A204.1 (cell line): ENCODE measurements around the gene OTOP3.
A peak's percentile ranks its signal among the peaks of the same experiment; 100 is the strongest.
"Not testable (repeated sequence)": the region's sequence is repeated elsewhere in the genome, so short reads cannot be mapped to it uniquely, and the experiment has no call there.

Experiments
- FAIRE-seq: peaks from 2 replicates; lab custom pipeline; 2012; peaks lifted over from hg19 to GRCh38; lab: Jason Lieb, UNC

Gene OTOP3

DNA sequence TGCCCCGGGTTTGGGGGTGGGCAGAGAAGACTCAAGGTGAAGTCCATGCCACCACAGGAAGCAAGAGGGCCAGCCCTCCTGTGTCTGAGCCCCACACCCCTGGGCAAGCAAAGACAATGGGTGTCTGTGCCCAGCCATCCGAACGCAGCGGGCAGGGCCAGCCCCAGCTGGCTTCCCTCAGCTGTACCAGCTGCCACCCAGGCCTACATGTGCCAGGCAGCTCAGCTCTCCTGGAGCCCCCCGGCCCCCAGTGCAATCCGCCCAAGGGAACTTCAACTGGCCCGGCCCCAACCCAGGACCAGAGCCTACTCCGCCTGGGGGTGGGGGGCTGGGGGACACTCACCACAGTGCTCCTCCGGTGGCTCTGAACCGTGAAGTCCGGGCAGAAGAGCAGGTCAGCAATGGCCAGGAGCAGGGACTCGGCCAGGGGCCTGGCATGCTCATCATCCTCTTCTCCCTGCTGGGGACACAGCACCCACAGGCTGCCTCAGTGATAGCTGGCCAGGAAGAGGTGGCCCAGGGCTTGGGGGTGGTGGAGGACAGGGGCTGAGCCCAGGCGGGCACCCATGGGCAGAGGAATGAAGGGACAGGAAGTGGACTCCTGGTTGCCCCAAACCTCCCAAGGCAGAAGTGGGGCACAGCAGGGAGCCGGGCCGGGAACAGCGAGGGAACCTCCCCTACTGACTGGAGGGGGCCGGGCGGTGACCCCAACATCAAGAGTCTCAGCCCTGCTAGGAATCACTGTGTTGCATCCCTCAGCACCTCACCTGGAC, 27.1 kb downstream of the OTOP3 start:
- FAIRE-seq, result no peak

DNA sequence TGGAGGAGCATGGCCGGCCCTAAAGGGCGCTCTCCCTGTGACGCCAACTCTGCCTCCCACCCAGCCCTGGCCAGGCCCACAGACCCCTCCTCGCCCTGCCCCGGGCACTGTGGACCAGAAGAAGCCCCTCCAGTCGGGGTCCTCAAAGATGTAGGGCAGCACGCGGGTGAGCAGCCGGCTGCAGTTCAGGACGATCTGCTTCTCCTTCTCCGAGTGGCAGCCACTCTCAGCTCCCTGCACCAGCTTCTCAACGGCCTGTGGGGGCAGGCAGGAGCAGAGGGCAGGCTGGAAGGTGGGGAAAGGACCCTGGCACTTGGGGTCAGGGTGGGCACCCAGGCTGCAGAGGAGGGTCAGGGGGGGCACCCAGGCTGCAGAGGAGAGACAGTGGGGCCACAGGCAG, 28.0 kb downstream of the OTOP3 start:
- FAIRE-seq, result no peak

DNA sequence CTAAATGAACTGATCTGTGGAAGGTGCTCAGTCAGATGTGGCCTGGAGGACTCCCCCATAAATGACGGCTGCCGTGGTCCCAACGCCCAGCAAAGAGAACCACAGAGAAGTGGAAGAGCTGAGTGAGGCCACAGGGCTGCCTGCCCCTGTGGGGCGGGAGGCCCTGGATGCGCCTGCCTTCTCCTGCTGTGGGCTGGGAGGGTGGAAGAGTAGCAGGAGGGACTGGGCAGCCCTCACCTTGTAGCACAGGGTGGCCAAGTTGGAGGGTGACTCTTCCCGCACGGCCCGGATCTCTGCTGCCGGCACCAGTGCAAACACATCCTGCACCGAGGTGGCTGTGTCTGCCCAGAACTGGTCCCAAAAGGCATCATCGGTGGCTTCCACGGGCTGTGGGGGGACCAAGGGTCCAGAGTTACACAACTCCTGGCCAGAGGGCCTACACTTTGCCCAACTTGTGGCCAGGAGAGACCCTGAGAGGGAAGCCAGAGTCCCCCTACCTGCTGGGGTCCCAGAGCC, 28.6 kb downstream of the OTOP3 start:
- no peak for FAIRE-seq

DNA sequence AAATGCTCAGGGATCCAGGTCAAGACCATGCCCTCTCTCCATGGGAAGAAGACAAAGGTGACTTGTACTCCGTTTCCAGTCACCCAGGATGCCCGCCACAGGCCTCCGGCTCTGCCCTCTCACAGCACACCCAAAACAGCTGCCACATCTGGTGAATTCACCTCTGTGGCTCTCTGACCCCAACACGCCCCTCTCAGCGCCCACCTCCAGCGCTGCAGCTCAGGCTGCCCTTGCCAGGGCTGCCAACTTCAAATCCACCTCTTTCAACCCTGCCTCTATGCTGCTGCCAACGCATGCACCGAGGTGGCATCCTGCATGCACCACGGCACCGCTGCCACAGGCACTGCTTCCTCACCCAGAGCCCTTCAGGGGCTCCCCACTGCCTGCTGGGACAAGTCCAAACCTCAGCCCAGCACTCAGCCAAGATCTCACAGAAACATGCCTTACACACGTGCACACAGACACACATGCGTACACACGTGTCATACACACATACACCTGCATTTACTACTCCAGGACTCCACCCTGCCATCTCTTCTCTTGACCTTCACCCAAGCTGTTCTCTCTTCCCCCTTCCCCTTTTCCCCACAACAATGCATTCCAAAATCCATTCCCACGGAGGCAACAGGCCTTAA, 29.4 kb downstream of the OTOP3 start:
- no peak for FAIRE-seq

DNA sequence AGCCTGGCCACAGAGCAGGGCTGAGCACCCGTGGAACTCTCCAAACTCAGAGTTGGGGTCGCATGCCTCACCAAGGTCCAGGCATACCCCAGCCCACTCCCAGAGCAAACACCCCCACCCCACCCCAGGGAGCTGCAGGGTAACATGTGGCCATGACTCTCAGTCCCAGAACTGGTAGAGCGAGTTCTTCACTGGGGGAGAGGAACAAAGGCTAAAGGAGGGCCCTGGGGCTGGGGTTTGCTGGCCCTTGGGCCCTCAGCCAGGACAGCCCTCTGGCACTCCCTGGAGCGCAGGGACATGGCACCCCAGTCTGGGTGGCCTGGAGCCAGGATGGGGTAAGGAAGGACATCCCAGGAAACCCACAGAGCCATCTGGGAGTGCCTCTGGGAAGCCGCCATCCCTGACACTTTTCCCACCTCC, 32.7 kb downstream of the OTOP3 start:
- FAIRE-seq, result no peak

DNA sequence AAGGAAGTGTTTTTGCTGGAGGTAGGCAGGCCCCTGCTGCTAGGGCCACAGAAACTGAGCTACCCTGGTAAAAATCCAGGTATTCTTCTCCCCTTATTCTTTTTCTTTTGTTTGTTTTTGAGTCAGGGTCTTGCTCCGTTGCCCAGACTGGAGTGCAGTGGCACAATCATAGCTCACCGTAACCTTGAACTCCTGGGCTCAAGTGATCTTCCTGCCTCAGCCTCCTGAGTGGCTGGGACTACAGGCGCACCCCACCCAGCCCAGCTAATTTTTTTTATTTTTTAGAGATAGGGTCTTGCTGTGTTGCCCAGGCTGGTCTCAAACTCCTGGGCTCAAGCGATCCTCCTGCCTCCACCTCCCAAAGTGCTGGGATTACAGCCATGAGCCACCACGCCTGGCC, 33.8 kb downstream of the OTOP3 start:
- FAIRE-seq, result not testable (repeated sequence)

DNA sequence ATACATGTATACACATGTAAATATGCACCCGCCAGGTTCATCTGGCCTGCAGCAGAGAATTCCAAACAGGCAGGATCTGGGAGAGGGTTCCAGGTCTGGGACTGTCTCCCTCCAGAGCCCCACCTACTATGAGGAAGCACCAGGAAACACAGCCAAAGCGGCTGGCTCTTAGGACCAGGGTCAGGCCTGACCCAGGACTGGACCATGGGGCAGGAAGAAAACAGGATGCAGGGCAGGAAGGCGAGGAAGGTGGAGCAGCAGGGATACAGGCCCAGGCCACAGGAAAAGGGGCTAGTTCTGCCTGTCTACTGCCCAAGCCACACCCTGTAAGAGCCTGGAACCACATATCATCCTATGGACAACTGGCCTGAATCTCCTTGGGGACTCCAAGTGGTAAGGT, 34.7 kb downstream of the OTOP3 start:
- FAIRE-seq, result no peak

DNA sequence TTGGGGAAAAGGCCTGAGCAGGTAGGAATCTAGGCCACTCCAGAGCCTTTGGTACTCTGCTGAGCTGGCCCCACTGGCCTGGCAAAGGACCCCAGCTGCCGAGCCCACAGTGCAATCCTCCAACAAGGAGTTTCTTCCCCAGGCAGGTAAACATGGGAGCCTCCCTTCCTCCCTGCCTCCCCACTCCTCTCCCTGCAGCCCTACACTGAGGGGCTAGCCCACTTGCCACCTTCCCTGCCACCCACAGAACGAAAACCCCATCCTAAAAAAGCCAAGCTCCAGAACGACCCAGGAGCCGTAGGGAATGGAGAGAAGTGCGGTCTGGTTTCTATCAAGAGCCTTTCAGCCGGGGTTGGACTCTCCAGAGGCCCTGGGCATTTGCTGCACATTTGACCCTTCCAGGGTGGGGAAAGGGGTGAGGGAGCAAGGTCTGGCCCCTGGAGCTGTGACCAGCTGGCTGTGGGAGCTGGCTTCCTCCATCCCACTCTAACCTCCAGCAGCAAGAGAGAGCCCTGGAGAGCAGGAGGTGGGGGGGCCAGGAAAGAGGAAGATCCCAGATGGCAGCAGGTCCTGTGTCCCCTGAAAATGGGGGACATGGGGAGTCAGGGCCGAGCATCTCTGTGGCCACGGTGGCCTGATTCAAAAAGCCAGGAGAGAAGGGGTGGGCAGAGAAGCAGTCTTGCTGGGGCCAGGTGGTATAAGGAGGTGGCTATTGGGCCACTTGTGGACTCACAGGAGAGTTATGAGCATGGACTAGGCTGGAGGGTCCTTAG, 35.6 kb downstream of the OTOP3 start:
- FAIRE-seq, result no peak

DNA sequence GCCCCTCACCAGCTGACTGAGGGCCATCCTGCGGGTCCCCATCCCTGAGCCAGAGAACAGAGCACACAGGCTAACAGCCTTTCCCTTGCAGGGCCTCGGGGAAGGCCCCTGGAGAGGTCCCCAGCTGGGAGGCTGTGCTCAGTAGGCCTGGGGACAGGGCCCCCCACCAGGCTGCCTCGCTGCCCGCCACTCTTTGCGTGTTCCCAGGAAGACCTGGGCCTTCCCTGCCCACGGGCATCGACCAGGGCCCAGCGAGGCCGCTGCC, 36.1 kb downstream of the OTOP3 start:
- FAIRE-seq, result no peak

DNA sequence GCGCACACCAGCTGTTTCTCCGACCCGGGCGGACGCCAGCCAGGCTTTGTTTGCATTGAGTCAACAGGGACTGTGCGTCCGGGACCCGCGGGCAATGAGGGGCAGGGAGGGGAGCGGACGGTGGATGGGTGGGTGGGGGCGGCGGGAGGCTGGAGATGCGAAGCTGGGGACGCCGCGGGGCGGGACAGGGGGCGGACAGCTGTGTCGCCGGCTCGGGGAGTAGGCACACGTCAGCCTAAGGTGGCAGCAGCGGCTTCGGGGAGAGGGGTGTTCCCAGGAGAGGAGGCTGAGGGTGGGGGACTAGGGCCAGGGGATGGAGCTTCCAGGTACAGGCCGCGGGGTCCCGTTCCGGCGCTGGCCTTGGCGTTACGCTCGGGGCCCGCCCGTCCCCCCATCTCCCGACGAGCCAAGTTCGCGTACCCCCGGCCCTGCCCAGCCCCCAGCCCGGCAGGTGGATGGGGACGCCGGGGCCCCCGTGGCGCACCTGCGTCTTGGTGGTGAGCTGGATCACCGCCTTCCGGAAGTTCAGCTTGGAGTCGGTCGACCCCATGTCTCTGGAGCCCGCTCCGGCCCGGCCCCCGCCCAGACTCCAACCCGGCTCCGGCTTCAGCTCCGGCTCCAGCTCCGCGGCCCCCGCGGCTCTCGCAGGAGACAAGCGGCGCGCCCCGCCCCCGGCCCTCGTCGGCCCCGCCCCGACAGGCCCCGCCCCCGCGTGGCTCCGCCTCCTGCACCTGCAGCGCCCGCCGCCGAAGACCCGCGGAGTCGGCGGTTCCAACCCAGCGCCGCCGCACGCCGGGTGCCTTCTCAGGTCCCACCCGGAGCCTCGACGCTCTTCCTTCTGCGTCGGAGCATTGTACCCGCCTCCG, 36.6 kb downstream of the OTOP3 start, which contains the start of gene HID1:
Gene HID1, minus strand, starts transcription at position 653 of the 866 bp plus-strand sequence. Its CDS starts 103 bp downstream, at position 550.
- no peak for FAIRE-seq

DNA sequence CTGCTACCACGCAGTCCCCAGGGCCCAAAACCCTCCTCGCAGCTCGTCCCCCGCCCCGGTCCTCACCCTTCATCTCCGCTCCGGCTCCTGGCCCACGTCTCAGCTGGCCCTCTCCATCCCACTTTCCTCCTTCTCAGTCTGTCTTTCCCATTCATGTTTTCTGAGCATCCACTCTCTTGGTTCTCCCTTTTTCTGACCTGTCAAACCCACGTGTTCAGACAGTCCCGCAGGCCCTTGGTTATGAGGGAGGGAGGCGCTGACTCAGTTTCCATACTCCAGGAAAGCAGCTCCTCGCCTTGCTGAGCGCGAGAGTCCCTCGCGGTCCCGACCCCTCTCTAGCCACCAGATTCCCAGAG, 37.3 kb downstream of the OTOP3 start:
- FAIRE-seq, result no peak

DNA sequence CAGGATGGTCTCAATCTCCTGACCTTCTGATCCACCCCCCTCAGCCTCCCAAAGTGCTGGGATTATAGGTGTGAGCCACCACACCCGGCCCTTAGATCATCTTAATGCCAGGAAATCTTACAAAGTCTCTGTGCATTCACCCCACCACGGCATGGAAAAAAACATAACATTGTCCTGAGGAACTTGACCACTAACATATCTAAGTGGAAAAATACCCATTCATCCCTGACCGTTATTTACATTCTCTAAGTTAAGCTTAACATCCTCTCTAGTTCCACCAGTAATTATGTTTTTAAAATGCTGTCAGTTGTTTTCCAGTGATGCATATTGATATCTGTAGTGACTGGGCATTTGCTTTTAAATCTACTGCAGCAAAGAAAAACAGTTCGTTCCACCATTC, 40.2 kb downstream of the OTOP3 start:
- FAIRE-seq, result no peak

DNA sequence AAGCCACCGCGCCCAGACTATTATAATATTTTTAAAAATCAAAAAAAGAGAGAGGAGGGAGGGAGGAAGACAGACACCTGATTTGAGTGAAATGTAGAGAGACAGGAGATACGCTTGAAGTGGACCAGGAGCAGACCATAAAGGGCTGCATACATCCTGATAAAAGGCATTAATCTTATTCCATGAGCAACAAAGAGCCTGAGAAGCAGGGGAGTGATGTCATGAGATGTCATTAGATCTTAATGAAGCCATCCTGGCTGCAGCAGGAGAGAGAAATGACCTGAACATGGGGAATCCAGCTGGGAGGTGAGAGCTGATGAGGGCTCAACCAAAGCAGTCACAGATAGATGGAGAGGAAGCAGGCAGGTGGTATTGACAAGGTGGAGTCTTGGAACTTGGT, 42.1 kb downstream of the OTOP3 start:
- FAIRE-seq, result no peak

DNA sequence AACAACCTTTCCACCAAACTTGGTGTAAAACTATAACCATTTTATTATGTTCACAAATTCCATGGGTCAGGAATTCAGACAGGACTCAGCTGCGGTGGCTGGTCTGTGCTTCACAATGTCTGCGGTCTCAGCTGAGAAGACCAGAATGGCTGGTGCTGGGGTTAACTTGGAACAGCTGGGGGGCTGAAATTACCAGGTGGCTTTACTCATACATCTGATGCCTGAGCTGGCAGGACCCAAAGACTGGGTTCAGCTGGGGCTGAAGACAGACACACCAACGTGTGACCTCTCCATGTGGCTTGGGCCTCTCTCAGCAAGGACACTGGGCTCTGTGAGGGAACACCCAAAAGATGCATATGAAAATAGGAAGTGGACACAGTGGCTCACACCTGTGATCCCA, 42.5 kb downstream of the OTOP3 start:
- FAIRE-seq, result no peak

DNA sequence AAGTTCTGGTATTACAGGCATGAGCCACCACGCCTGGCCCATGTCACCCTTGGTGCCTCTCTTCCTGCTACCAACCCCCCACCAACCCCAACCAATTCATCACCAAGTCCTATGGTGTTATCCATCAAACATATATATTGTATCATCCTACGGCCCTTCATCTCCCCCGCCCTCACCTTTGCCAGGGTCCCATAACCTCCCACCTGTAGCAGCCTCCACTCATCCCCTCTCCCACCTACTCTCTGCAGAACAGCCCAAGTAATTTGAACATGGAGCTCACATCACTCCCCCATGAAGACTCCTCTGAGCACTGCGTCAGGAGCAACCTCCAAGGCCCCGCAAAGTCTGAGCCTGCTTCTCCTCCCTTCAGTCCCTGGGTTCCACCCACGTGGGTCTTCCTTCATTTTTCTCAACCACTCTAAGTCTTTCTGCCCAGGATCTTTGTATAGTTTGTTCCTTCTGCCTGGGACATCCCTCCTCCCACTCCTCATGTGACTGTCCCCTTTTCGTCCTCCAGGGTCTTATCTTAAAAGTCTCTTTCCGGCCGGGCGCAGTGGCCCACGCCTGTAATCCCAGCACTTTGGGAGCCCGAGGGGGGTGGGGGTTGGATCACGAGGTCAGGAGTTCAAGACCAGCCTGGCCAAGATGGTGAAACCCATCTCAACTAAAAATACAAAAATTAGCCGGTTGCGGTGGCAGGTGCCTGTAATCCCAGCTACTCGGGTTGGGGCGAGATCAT, 43.9 kb downstream of the OTOP3 start:
- FAIRE-seq, result no peak

DNA sequence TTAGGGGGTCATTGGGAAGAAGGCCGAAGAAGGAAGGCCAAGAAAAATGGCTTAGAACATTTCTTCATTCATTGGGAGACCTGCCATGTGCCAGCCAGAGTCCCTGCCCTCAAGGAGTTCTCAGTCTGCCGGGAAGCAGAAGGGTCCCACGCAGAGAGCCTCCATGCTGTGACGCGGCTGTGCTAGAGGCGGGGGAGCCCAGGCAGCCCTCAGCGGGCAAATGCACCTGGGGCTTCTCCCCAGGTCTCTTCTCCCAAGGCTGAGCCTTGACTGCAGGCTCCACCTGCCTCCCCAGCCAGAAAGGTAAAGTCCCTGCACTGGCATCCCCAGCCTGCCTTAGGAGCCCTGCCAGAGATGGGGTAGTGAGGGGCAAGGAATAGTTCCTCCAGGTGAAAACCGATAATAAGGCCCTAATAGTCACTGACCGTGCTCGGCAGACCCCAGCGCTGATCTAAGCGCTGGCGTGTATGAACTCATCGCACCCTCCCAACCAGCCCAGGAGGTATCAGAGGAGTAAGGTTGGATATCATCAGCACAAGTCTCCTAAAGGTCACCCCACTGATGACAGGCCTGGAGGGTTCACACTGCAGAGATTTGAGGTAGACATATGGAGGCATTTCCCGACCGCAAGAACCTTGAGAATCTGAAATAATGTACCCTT, 45.8 kb downstream of the OTOP3 start:
- no peak for FAIRE-seq

DNA sequence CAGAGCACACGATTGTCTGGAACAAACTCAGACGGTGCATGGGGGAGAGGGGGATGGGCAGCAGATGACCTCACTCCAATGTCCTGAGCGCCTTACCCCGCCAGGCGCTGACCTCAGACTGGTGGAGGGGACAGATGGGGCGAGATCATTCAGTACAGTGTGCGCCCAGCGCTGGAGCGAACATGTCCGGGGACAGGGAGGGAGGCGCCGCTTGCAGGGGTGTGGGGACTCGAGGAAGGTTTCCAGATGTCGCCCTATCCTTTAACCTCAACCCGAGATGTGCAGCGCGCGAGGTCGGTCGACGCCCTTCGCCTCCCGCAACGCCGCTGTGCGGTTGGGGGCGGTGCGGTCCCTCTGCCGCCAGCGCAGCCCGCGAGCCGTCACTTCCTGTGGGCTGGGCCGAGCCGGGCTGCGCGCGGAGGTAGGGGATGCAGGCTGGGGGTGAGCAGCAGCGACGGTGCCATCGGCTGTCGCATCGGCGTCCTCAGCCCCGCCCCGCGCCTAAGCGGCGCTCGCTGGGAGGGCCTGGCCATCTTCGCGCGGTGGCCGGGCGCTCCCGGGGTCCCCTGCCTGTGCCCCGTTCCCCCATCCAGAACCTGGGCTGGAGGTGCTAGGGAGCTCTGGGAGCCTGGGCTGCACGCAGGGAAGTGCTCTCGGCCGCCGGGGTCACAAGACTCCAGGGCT, 46.4 kb downstream of the OTOP3 start:
- no peak for FAIRE-seq

DNA sequence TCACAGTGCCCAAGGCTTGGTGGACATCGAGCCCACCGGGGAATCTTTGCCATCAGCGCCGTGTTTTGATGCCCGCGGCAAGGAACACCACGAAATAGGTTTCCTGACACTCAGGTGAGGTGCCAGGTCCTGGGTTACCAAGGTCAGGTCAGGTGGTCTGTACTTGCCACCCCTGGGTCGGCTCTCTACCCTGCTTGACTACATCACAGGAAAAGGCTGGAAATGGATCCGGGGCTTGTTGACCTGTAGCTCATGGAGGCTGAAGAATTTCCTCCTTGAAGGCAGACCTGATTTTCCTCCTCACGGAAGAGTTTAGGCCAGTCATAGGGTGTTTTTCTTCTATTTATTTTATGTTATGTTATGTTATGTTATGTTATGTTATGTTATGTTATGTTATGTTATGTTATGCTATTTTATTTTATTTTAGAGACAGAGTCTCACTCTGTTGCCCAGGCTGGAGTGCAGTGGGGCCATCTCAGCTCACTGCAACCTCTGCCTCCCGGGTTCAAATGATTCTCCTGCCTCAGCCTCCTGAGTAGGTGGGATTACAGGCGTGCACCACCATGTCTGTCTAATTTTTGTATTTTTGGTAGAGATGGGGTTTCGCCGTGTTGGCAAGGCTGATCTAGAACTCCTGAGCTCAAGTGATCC, 47.1 kb downstream of the OTOP3 start:
- not testable (repeated sequence) for FAIRE-seq

DNA sequence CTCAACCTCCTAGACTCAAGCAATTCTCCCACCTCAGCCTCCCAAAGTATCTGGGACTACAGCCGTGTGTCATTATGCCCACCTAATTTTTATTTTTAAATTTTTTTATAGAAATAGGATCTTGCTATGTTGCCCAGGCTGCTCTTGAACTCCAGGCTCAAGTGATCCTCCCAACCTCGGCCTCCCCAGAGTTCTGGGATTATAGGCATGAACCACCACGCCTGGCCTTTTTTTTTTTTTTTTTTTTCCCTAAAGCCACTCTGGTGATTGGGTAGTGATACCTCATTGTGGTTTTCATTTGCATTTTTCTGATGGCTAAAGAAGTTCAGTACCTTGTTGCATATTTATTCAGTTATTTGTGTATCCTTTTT, 50.5 kb downstream of the OTOP3 start:
- FAIRE-seq, result no peak

DNA sequence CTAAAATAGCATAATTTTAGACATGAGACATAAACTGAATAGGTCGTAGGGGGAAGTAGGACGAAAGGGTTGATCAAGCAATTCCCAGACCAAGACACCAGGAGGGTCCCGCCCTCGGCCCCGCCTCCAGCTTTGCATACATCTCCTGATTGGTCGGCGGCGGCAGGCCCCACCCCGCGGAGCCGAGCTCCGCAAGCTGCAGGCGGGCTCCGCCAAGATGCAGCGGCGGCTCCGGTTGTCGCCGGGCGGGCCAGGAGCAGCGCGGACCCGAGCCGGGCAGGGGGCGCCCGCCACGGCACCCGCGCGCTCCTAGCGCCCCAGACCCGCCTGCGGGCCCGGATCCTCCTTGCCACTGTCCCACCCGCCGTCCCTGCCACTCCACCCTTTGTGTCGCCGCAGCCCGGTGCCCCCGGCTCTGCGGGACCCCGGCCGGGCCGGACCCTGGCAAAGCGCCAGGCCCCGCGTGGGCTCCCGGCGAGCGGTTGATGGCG, 51.8 kb downstream of the OTOP3 start, which contains the start of gene CDR2L:
Gene CDR2L, plus strand, starts transcription at position 215 of the 491 bp plus-strand sequence. CDS start 412 bp downstream, outside the sequence.
- FAIRE-seq, result peak; percentile 11
